GM21381 (cell line): ENCODE results near the gene GNAI2.
A peak's percentile ranks its signal among the peaks of the same experiment; 100 is the strongest.
"Not testable (repeated sequence)": the region's sequence is repeated elsewhere in the genome, so short reads cannot be mapped to it uniquely, and the experiment has no call there.

Source experiments
- ATAC-seq: cut with Tn5 transposase; IDR thresholded peaks from one replicate; pipeline ENCODE4 v1.9.1; 2021; ENCODE audit warnings: mild to moderate bottlenecking, moderate library complexity; ENCODE audit not compliant: unreplicated experiment

GNAI2 gene

DNA sequence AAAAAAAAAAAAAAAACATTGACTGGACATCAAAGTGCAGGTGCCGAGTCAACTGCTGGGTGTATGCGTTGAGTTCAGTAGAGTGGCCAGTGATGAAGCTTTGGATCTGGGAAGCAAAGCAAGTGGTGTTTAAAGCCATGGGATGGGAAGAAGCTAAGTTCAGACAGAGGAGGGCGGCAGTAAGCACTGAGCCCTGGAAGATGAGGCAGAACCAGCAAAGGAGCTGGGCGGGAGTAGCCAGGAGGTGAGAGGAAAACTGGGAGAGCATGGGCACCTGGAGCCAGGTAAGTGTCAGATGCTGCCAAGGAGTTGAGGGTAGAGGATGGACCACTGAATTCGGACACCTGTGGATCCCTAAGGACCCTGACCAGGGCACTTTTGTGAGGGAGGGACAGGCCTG, 11.4 kb upstream of the GNAI2 start:
- no peak for ATAC-seq

DNA sequence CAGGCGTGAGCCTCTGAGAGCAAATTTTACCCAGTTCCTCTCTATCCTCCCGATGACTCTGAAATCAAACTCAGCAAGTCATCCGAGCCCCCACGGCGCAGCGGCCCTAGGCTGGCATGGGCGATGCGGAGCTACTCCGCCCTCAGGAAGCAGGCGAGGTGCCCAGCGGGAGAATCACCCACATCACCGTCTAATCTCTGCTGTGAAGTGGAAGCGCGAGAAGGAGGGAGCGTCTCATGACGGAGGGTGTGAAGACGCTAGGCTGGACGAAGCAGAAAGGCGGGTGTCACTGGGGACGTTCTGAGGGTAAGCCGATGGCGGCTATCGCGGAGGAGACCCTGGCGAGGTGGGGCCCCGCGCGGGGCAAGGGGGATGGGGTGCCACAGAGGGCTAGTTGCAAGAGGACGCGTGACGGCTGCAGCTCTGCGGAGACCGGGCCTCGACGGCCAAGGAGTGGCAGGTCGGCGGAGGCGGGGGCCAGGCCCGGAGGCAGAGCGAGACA, 9.1 kb upstream of the GNAI2 start:
- no peak for ATAC-seq

DNA sequence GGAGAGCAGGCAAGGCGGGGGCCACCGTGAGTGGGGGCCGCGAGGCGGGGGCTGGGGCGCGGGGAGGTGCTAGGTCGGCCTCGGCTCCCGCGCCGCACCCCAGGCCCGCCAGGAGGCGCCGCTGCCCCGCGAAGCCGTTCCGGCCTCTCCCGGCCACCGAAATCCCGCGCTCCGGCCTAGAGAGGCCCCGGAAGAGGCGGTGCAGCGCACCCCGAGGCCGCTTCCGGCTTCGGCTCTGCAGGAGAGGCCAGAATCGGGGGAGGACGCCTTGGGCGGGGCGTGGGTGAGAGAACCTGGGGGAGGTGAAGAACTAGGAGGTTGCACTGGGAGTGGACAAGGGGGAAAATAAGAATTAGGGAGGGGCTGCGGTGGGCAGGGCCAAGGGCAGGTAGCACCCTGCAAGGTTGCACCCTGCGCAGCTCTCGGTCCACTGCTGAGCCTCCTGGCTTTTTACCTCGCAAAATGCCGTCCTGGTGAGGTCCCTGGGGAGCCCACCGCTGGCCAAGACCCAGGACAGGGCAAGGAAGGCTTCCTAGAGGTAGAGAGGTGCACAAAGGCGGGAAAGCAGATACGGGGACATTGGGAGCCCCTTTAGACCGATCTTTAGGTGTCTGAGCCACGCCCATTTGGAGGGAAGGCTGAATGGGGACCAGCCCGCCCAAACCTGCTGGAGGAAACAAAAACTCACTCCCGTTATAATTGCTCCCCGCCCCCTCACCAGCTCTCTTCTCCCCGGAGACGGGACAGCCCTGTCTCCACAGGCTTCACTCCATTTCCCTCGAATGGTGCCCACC, 8.4 kb upstream of the GNAI2 start:
- peak; percentile 86 for ATAC-seq

DNA sequence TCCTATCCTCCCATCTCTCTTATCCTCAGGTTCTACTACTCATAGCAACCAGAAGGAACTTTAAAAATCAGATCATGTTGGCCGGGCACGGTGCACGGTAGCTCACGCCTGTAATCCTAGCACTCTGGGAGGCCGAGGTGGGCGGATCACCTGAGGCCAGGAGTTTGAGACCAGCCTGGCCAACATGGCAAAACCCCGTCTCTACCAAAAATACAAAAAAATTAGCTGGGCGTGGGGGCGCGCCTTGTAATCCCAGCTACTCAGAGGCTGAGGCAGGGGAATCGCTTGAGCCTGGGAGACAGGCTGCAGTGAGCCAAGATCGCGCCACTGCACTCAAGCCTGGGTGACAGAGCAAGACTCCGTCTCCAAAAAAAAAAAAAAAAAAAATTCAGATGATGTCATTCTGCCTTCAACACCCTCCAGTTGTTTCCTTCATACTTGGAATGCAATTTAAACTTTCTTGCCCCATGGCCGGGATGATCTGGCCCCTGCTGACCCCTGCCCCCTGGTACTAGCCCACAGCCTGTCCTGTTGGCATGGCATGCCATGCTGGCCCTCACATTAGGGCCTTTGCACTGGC, 7.7 kb upstream of the GNAI2 start:
- ATAC-seq = not testable (repeated sequence)

DNA sequence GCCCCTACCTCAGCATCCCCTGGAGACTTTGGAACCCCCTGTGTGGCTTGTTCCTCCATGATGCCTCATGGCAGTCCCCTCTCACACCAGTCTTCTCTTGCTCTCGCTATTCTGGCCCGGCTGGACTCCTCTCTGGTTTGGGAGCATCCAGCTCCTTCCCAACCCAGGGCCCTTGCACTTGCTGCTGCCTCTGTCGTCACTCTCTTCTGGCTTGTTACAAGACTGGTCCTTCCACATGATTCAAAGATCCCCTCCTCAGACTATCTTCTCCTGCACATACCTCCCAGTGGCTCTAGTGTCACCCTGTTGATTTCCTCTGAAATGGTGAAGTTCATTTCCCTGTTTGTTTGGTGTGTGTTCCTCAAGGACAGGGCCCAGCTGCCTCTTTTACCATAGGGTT, 6.5 kb upstream of the GNAI2 start:
- ATAC-seq = no peak

DNA sequence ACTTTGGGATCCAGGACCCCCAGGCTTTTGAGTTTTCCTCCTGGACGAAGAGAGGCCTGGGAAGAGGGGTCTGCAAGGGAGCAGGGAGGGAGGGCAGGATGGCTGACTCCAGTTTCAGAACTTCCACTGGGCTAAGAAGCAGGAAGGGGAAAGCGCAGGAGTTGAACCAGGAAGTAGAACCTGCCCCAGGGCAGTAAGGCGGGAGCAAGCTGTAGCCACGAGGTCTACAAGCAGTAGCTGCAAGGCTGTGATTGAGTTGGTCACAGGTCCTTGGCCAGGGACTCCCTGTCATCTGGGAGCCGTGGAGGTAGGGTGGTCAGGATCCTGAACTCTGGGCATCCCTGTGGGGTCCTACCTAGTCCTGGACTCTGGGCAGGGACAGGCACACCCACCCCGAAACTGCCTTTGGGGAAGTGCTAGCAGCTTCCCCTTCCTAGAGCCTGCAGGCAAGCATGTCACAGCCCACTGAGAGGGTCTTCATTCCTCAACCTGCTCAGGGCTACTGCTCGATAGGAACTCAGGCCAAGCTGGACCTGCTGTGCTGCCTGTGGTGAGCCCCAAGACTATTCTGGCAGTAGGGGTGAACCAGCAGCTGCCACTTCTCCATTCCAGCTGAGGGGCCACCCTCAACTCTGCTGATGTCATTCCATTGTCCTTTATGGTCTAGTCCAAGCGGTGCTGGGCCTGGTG, 5.8 kb upstream of the GNAI2 start:
- ATAC-seq = no peak

DNA sequence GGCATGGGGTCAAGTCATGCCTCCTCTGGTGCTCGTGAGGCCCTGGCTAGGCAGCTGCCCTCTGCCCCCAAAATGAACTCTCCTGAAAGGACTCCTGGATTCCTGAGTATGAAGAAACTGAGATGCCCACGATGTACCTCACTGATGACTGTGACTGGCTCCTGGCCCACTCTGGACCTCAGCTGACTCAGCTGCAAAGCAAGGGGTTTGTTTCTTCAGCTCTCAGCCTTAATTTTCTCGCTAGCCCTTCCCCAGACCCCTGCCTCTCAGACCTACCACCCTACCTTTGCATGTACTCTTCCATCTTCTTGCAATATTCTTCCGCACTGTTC, 5.2 kb upstream of the GNAI2 start:
- no peak for ATAC-seq

DNA sequence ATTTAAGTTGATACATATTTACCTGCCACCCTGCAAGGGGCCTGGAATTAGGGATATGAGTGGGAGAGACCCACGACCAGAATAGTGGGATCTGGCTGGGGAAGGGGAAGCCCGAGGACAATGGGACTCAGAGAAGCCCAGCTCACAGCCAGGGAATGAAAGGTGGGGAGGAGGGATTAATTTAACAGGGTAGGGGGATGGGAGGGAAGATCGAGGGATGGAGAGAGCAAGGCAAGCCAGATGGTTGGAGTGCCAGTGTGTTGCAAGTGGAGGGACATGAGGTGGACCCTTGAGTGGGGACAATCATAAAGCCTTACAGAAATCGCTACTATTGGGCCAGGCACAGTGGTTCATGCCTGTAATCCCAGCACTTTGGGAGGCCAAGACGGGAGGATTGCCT, 4.4 kb upstream of the GNAI2 start:
- ATAC-seq = no peak

DNA sequence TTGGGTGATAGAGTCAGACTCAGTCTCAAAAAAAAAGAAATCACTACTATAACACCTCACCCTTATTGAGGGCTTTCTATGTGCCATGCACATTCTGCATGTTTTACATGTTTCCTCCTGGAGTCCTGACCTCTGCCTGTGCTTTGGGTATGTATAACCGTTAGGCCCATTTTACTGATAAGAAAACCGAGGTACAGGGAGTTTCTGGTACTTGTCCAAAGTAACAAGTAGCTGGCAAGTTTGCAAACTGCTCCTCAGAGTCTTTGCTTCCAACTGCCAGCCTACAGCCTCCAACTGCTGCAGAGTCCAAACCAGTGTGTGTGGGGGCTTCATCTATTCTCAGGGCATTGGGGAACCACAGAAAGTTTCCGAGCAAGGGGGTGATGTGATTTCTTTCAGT, 3.7 kb upstream of the GNAI2 start:
- no peak for ATAC-seq

DNA sequence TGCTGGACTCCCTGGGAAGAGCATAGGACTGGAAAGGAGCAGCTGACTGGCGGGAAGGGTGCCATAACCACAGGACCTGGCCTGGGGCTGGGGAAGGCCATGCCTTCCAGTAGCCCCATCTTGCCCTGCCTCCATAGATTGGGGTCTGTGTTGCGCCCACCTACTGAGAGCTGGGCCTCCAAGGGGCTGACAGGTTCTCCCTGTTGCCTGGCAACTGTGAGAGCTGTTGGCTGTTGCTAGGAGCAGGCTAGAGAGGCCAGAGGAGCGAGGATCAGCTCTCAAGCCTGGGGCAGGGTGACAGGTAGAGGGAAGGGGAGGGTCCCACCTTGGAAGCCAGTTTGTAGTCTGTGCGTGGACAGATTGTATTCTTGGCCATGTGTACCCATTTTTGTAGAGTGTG, 2.8 kb upstream of the GNAI2 start:
- no peak for ATAC-seq

DNA sequence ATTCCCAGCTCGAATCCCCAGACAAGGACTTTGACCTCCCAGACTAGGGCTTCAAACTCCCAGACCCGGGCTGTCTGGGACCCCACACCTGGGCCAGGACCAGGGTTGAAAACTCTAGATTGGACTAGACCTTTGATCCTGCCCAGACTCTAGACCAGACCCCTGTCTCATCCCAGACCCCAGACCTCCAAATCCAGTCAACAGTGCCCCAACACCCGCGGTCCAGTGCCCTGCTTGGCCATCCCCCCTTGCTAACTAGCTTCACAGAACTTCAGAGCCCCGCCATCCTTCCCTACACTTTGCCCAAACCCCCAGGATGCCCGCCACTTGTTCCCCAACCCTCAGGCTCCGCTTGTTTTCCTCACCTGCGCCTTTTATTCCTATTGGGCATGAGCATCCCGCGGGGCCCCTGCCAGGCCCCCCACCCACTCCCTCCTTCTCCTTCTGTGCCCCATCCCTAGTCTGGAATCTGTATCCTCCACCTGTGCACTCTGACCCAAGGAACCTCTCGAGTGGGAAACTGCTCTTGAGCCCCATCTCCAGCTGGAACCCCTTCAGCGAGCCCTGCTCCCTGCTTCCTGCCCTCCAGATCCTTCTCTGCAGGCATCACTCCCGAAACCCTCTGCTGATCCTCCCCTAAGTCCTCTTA, 604 bp downstream of the GNAI2 start:
- ATAC-seq = no peak

DNA sequence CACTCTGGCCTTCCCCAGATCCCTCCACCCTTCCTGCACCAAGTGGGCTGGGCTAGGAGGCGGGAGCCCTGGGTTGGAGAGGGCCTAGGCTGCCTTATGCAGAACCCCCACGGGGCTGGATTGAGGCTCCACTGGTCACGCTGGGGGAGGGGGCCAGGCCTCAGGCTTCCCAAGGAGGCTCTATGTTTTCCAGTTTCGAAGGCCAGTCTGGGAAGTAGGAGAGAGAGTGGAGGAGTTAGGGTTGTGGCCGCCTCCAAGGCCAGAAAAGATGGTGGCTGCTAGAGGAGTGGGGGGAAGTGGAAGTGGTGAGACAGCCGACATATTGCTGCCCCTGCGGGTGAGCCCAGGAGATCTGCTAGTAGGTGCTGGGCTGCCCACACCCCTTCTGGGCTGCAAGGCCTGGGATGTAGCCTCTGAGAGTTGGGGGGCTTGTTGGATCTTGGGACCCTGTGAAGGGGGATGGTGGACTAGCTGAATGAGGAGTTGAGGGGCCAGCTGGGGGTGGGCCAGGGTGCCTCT, 1.2 kb downstream of the GNAI2 start:
- ATAC-seq = no peak

DNA sequence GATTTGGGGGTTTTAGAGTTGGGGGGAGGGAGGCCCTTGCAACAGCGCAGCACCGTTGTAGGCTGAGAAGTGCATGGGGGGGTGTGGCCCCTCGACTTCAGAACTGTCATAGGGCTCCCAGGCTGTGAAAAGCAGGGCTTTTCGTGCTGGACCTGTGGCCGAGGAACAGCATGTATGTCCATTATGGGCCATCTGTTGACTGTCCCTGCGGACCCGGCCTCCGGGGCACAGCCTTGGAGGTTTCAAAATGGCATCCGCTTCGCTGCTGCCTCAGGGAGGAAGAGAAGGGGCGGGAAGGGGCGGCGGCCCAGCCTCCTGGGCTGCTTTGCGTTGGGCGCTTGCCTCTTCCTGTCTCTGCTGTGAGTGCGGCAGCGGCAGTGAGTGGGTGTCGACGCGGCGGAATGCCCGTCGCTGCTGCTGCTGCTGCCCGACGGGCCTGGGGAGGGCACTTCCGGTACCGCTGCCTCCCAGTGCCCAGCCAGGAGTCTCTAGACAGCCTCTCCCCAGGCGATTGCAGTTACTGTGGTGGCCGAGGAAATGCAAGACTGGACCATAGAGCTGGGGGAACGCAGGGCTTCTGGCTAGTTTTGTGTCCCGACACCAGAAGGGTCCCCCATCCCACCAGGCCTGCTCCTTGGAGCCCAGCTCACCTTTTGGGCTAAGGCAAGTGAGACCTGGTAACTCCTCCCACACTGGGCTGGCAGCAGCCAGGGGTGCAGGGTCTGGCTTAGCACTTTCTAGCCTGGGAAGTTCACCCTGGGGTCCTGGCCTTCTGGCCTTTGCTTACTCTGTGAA, 1.9 kb downstream of the GNAI2 start:
- peak; percentile 31 for ATAC-seq

DNA sequence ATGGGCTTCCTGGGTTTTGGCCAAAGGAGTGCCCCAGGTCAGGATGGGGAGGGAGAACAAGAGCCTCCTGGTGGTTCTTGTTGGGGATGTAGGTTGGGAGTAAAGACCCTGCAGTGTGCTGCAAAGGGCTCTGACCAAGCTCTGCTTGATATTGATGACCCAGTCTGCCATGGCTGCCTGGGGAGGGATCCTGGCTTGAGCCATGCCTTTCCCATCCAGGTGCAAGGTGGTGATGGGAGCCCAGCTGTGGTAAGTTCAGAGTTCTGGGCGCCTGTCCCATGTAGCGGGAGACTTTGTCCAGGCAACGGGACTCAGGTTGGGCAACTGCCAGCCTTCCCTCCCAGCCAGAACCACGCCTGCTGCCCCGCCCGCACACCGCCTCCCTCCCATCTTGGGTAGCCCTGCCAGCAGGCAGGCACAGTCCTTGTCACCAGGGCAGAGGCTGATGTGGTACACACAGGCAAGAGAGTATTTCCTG, 2.6 kb downstream of the GNAI2 start:
- ATAC-seq = no peak

DNA sequence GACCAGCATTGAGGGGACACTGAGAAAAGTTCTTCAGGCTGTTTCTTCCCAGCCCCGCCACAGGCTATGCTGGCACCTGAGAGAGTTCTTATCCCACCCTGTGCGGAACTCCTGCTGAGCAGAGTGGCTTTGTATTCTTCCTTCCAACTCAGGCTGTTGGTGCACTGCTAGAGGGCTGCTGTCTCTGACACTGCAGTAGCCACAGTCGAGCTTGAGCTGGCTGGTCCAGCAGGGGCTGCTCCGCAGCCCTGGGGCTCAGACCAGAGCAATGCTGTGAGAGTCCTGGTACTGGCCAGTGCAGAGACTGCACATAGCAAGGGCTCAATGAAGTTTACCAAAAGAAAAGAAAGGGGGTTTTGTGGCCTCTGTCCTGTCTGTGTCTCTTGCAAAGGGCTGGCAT, 3.6 kb downstream of the GNAI2 start:
- no peak for ATAC-seq

DNA sequence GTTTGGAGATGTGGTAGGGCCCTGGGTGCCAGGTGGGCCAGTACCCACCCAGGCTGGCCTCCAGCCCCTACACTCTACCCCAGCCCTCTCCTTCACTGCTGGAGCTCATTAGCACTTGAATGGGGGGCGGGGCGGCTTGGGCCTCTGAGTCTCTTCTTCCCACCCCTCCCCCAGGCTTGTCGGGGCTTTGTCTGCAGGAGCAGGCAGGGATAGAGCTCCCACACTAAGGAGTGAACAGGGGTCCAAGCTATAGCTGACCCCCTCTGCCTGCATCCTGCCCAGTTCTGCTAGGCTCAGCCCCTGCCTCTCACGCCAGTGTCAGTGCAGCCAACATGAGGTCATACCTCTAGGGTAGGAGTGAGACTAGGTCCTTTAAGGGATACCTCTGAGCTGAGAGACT, 5.2 kb downstream of the GNAI2 start:
- ATAC-seq = no peak

DNA sequence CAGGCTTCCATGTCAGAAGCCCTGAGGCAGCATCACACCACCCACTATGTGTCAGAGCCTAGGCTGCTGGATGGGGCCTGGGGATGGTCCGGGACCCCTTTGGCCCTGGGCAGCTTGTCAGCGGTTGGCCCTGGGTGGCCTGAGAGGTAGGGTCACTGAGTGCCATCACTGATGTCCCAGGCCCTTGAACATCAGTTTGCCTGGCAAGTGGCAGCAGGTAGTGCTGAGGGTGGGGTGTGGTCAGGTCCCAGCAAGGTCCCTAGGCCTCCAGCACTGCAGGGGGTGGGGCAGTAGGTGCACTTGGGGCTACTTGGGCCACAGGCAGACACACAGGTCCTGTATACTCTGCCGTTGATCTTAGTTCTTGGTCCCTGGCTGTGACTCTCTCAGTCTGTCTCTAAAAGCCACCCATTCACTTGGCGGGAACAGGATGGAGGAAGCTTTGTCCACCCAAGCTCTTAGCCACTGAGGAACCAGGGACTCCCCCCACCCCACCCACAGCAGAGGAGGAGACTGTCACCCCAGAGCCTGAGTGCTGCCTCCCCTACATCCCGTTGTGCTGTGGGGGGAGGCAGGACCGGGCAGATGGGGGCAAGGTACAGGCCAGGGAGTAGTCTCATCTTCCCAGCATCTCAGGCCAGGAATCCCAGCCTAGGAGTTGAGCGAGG, 5.8 kb downstream of the GNAI2 start:
- no peak for ATAC-seq

DNA sequence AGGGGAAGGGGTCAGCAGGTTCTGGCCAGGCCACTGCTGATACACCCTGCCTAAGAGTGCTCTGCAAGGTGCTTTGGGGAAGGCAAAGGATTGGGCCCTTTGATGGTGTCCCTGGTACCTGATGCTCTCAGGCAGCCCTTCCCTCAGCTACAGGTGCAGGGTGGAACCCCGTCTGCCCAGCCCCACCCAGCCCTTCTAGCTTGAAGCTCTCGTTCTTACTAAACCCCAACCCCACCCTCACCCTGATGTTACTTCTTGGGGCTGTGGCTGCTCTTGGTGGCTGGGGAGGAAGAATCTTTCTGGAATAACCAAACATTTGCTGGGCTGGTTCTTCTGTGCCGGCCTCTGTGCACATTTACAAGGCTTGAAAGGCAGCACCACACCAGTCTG, 6.4 kb downstream of the GNAI2 start:
- no peak for ATAC-seq

DNA sequence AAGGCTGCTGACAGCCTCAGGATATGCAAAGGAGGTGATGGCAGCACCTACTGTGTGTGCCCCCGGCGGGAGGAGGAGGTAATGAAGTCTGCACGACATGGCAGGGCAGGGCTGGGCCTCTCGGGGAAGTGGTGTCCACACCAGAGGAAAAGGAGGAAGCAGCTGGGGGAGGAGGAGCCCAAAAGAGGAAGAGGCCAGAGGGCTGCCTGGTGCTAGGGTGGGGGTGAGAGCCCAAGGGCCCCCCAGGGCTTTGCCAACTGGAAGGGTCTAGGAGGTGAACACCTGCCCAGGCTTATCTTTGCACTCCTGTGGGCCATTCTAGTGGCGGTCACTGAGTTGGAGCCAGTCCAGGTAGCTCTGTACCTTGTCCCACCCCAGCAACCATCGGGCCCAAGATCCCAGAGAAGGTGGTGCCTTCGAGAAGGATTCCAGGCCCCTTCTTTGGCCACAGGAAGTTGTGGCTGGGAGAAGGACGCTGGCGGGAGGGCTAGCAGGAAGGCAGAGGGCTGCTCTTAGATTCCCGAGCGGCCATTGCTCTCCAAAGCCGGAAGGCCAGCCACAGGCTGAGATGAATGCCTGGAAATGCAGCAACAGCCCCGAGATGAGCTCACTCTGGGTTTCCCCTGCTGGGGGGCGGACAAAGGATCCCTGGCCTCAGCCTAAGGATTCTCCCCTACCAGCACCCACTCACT, 7.0 kb downstream of the GNAI2 start:
- ATAC-seq = no peak

DNA sequence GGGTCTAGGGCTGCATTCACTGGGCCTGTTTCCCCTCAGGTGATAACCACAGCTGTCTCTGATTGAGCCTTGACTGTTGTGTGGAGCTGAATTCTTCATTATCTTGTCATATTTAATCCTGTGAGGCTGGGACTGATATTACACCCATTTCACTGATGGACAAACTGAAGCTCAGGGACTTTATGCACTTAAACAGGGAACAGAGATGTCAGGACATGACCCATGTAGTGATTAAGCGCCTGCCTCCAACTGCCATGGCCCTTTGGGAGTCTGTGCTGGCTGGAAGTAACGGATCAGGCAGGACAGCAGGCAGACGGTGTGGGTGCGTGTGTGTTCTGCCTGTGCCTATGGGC, 7.5 kb downstream of the GNAI2 start:
- ATAC-seq = no peak
